HepG2 (cell line): ENCODE measurements around the gene TEAD1.

Source experiments
- CEBPZ ChIP-seq: IDR thresholded peaks from 2 replicates; pipeline ENCODE4 v1.6.1; 2012; ENCODE audit warnings: low read length, improper control_type of control experiment
- CHCHD3 ChIP-seq: sonication (generic); formaldehyde crosslinking; IDR thresholded peaks from 2 replicates; pipeline ENCODE4 v1.8.0; 2022; ENCODE audit warnings: mild to moderate bottlenecking, missing genetic modification reagents, moderate library complexity
- HNRNPK ChIP-seq: fragments of 200-400 bp; formaldehyde crosslinking; IDR thresholded peaks from 2 replicates; pipeline ENCODE4 v1.6.1; 2018; ENCODE audit warnings: low read length, low read depth, moderate library complexity, mild to moderate bottlenecking; ENCODE audit not compliant: poor library complexity, severe bottlenecking
- ZNF589 ChIP-seq: sonication (generic); formaldehyde crosslinking; conservative IDR thresholded peaks from 2 replicates; pipeline ENCODE4 v1.8.0; 2022; ENCODE audit warnings: mild to moderate bottlenecking, moderate library complexity, missing genetic modification reagents
- TF ChIP-seq, protein P1 (sequence below): sonication (generic); formaldehyde crosslinking; conservative IDR thresholded peaks from 2 replicates; pipeline ENCODE4 v1.4.0; 2020; ENCODE audit warnings: missing genetic modification reagents
- TF ChIP-seq, protein P2 (sequence below): sonication (generic); formaldehyde crosslinking; IDR thresholded peaks from 2 replicates; pipeline ENCODE4 v1.5.0; 2020; ENCODE audit warnings: mild to moderate bottlenecking, missing genetic modification reagents, moderate library complexity

GRCh38 chr11:12884751-12885318 is 210.6 kb downstream of the TEAD1 start:
- TF ChIP-seq, protein P1, sequence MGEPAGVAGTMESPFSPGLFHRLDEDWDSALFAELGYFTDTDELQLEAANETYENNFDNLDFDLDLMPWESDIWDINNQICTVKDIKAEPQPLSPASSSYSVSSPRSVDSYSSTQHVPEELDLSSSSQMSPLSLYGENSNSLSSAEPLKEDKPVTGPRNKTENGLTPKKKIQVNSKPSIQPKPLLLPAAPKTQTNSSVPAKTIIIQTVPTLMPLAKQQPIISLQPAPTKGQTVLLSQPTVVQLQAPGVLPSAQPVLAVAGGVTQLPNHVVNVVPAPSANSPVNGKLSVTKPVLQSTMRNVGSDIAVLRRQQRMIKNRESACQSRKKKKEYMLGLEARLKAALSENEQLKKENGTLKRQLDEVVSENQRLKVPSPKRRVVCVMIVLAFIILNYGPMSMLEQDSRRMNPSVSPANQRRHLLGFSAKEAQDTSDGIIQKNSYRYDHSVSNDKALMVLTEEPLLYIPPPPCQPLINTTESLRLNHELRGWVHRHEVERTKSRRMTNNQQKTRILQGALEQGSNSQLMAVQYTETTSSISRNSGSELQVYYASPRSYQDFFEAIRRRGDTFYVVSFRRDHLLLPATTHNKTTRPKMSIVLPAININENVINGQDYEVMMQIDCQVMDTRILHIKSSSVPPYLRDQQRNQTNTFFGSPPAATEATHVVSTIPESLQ (CRISPR knock-in tag): no peak
- TF ChIP-seq CEBPZ: no peak
- TF ChIP-seq, protein P2, sequence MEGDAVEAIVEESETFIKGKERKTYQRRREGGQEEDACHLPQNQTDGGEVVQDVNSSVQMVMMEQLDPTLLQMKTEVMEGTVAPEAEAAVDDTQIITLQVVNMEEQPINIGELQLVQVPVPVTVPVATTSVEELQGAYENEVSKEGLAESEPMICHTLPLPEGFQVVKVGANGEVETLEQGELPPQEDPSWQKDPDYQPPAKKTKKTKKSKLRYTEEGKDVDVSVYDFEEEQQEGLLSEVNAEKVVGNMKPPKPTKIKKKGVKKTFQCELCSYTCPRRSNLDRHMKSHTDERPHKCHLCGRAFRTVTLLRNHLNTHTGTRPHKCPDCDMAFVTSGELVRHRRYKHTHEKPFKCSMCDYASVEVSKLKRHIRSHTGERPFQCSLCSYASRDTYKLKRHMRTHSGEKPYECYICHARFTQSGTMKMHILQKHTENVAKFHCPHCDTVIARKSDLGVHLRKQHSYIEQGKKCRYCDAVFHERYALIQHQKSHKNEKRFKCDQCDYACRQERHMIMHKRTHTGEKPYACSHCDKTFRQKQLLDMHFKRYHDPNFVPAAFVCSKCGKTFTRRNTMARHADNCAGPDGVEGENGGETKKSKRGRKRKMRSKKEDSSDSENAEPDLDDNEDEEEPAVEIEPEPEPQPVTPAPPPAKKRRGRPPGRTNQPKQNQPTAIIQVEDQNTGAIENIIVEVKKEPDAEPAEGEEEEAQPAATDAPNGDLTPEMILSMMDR (CRISPR knock-in tag): no peak
- TF ChIP-seq HNRNPK: no peak
- TF ChIP-seq CHCHD3 (CRISPR knock-in tag): no peak
- no peak for TF ChIP-seq ZNF589
